ENCODE measurements around the gene PTPRN2.

Gene PTPRN2

GRCh38 chr7:158602905-158603772 lies 15.5 kb upstream of the PTPRN2 start:
- no peak for DNase-seq

DNA sequence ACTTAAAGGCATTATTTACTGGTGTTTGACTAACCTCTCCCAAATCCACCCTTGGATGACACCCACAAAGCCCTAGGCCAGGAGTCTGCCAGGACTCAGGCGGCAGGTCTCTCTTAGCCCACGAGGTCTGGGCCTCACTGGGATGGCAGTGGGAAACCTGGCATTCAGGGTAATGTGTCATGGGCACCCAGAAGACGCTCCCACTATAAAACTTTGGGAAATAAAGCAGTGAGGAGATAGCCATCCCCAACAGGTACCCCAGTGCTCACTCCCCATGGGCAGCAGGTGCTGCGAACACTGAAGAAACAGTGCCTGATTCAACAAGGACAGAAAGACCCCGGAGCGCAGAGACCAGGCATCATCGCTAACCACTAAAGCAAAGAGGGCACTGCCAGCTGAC lies 14.4 kb upstream of the PTPRN2 start:
- no peak for DNase-seq

GRCh38 chr7:158601090-158601489 lies 13.5 kb upstream of the PTPRN2 start:
- no peak for DNase-seq

DNA sequence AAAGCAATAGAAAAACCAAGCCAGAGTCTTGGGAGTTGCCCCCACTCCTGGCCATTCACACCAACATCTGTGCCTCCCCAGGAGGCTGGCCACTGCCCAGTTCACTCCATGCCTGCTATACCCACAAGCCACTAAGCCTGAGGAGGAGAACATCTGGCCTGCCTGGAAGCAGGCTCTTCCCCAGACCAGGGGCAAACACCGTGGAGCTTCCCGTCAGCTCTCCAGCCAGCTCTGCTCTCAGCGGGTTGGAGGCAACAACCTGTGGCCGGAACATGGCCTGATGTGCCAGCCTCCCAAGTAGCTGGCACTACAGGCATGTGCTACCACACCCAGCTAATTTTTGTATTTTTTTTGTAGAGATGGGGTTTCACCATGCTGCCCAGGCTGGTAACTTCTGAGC lies 9.1 kb upstream of the PTPRN2 start:
- DNase-seq = no peak

GRCh38 chr7:158596309-158596708 lies 8.7 kb upstream of the PTPRN2 start:
- DNase-seq = no peak

DNA sequence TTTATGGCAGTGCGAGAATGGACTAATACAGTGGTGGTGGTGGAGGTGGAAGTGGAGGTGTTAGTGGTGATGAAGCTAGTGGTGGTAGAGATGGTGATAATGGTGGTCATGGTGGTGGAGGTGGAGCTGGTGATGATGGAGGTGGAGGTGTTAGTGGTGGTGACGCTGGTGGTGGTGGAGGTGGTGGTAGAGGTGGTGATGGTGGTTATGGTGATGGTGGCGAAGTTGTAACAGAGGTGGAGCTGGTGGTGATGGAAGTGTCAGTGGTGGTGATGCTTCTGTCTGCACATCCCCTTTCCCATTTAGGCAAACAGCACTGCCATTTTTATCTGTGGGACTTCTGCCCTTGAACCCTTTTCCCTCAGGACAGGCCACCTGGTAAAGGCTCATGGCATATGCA lies 7.4 kb upstream of the PTPRN2 start:
- DNase-seq = no peak

GRCh38 chr7:158592541-158592940 lies 4.9 kb upstream of the PTPRN2 start:
- no peak for DNase-seq

GRCh38 chr7:158591944-158592343 lies 4.3 kb upstream of the PTPRN2 start:
- no peak for DNase-seq

DNA sequence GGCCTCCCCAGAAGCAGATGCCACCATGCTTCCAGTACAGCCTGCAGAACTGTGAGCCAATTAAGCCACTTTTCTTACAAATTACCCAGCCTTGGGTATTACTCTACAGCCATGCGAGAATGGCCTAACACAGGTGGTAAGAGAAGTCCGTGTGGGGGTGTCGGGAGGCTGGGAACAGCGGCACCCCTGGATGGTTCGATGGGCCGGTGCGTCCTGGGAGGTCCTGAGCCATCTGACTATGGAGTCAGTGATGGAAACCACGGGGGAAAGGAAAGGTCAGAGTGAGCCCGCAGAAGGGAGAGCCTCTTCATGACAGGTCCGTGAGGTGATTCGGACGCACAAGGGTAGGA lies 2.5 kb upstream of the PTPRN2 start:
- DNase-seq = no peak

DNA sequence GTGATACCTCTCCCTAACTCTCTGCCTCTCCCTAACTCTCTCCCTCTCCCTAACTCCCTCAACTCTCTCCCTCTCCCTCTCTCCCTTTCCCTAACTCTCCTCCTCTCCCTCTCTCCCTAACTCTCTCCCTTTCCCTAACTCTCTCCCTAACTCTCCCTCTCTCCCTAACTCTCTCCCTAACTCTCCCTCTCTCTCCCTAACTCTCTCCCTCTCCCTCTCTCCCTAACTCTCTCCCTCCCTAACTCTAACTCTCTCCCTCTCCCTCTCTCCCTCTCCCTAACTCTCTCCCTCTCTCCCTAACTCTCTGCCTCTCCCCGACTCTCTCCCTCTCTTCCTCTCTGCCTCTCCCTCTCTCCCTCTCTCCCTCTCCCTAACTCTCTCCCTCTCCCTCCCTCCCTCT lies 2.0 kb upstream of the PTPRN2 start:
- DNase-seq = no peak

DNA sequence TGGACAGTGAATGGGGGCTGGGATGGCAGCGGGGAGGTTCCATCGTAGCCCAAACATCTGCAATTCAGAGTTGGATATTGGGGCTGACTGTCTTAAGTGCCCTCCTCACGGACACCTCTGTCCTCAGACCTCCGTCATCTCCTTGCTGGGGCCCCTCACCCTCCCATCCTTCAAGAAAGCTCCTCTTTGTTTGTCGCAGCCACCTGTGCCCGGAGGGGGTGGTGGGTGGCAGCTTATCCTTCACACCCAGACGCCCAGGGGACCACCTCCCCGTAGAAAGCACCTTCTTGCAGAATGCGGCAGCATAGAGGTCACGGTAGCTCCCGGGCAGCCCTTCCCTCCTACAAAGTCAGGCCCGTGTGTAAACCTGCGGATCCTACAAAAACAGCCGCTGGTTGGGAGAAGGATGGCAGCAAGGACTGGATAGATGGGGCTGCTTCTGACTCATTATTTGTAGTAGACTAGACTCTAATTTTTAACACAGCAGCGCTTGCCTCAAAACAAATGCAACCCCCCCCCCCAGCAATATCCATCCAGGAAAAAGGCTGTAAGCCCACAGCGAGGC lies 1.3 kb upstream of the PTPRN2 start:
- DNase-seq = no peak

DNA sequence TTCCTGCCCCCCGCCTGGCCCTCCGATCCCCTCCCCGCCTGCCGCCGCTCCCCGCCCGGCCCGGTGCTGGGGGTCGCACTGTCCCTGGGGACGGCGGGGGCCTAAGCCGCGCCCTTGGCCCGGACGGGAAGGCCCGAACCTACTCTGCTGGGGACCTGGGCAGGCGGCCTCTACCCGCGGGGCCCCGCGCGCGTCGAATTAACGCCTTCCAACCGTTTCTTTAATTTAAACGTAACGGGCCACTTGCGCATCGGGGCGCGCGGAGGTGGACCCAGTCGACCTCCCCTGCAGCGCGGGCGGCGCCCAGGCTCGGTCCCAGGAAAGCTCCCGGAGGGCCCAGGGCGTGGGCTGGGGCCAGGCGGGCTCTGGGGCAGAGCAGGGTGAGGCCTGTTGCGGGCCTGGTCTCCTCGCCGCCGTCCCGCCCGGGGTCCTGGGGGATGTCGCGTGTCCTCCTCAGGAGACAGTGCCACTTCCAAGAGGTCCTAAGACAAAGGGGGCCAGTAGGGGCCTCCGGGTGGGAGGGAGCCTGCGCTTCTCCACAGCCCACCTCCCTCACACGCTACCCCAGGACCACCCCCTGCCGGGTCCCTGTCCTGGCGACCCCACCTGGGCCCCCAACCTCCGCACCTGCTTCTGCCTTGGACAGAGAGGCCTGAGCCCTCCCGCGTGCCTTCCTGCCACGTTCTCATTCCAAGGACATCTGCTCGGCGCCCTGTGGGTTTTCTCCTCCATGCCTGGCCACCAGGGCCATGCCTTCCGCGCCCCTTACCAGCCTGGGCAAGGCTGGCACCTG lies 658 bp upstream of the PTPRN2 start:
- DNase-seq = no peak

GRCh38 chr7:158586499-158587161 lies 993 bp downstream of the PTPRN2 start:
- DNase-seq = no peak

GRCh38 chr7:158585721-158586498 lies 1.7 kb downstream of the PTPRN2 start:
- no peak for DNase-seq

DNA sequence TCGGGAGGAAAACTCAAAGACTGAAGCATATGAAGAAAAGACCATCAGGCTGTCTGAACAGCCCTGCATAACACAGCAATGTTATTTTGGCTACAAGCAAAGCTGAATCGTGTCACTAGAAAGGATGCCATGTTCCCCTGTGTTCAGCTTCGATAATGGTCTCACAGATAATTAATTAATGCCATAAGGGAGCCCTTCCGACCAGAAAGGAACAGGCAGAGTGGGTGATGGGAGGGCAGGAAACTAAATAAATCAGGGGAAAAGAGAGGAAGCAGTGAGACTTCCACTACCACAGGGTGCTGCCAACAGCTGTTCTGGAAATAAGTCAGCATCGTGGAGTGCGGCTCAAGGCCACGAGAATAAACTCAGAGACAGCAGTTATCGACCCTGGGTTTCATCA lies 3.2 kb downstream of the PTPRN2 start:
- DNase-seq = no peak

DNA sequence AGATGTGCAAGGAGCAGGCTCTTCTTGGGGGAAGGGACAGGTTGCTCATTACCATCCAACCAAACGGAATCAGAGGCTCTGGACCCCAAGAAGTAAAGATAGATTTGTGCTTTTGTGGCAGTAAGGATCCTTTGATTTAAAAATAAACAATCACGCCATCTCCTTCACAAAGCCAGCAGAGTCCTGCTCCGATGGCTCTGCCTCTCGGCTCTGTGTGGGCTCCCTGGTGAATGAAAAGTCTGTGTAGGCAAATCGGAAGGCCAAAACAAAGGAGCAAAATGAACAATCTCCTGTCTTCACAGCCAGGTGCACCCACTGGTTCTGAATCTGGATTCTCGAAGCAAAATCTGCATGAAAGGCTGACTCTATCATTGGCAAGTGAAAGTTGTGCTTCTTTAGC lies 3.8 kb downstream of the PTPRN2 start:
- DNase-seq = no peak

DNA sequence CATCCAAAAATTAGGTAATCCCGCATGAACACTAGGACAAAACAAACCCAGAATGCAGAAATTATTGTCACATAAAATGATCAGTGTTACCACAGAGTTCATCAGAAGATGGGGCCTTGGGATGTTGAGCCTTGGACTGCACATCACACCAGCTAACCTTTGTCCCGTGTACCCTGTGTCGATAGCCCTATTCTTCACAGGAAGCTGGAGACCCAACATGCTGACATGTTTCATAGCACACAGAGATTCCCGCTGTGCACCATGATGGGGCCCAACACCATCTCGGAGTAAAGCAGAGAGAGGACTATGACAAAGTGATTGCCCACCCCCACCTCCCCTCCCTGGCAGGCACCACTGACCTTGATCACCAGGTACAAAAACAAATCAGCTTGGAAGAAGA lies 4.5 kb downstream of the PTPRN2 start:
- no peak for DNase-seq

- DNase-seq = no peak
These were observed 5.5 kb downstream of the PTPRN2 start for GRCh38 chr7:158582089-158582456.

DNA sequence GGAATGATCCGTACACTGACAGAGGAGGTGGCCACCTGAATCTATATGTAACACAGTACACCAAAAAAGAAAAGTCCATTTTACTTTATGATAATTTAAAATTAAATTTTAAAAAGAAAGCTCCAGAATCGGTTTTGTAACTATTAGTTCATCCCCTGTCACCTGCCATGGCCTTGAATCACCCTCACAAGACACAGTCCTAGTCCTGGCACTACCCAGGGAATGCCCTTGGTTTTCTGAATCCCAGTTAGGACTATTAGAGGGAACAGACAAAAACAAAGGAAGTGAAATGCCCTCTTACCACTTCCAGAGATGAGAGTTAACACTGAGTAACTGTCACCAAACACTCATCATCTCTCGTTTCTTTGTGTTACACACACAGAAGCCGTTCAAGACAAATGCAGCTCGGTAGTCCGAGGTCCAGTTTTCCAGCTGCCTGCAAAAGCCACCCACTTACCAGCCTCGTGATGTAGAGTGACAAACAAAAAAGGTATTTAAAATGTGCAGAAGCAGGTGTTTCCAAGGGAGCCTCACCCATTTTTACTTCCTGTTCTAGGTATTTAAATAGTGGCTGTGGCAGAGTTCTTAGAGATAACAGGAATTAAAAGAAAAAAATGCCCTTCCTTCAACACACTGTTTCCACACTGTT lies 6.1 kb downstream of the PTPRN2 start:
- no peak for DNase-seq

DNA sequence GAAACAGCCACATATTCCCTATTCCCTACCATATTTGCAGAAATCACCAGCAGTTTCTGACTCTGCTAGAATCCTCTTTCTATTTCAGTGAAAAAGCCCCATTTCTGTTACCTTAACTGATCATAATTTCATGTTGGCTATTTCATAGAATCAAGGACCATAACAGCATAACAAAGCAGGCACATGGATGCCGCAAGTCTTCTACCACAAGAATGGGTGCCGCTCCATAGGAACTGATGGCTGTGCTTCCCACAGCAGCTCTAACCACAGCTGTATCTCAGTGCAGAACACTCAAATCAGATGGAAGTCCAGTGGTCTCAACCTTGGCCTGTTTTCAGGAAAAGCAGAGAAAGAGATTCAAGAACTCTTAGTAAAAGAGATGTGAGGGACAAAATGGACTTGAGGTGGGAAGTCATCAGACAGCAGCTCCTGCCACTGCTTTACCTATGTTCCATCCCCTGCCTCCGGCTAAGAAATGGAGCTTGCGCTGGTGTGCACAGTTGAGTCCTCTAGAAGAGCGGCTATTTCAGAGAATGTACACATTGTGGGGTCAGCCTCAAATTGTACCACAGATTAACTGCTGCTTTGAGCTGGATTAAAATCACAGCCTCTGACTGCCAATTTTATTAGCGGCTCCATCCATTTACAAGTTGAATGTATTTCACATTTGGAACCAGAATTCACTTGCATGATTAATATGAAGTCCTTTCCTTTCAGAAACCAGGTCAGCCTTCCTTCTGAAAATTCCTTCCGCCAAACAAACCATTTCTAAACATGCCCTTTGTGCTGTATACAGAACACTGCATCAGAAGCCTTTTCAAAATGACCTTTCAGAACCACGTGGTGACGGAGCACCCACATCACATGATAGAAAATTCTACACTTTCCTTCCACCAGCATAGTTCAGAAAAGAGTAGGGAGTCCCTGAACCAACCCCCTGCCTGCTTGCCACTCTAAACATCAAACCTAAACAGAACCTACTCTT lies 7.7 kb downstream of the PTPRN2 start:
- DNase-seq = no peak
